Stimulated activated CD4-positive, alpha-beta T cell treated with anti-CD3 and anti-CD28 coated beads, Interleukin-4, amount 100 ng/mL, for 24 hours (primary cell): ENCODE results near the gene MAPK1IP1L.
A peak's percentile ranks its signal among the peaks of the same experiment; 100 is the strongest.
"Not testable (repeated sequence)": the region's sequence is repeated elsewhere in the genome, so short reads cannot be mapped to it uniquely, and the experiment has no call there.

Experiments used
- DNase-seq: peaks from one replicate; pipeline ENCODE4 v3.0.0-alpha.2; 2020

MAPK1IP1L gene

DNA sequence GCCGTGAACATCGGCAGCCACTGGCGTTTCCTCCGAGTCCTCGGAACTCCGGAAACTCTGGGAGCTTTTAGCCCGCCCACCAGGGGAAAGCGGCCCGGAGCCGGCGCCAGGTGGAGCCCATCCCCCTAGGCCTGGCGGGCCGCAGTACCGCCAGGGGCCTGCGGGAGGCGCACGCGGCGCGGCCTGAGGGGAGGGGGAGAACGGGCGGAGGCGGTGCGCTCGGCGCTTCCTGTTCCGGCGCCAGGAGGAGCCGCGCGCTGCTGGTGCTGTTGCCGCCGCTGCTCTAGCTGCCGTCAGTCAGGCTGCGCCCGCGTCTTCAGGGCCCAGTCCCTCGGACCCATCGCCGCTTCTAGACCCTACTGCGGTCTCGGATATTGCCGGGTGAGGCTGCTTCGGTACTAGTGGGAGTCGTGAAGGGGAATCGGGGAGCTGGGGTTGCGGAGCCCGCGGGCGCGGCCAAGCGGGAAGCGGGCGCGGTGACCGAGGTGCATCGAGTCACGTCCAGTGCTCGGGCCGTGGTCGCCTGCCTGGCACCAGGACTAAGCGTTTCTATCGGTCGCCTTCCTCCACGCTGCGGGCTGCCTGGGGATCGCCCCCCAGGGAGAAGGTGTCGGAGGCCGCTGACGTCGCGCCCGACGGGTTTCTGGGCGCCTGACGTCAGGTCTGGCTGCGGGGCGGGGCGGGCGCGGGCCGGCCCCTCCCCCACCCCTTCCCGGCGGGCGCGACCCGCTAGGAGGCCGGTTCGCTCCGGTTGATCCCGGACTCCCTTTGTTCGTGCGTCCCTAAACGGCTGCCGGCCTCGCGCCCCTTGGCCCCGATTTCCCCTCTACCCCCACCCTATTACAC is at the start of gene MAPK1IP1L:
MAPK1IP1L (plus strand) TSS at position 225 of the 846 bp plus-strand sequence. CDS start 10,037 bp downstream, outside the sequence.
- DNase-seq, result peak; percentile 89

DNA sequence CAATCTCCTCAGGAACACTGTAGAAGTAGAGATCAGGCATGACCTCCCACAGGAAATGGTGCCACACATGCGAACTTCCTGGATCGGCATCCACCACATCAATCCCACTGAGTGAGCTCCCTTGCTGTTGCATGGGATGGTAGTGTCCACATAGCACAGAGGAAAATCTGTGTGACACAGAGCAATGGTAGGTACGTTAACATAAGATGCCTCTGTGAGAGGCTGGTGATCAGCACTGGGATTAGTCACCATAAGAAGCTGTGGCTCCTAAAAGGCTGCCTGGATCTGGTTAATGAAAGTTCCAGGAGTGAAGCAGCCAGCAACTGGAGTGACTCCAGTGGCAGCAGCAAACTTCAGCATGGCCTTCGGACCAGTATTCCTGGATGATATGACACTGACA is 46.4 kb upstream of the MAPK1IP1L start:
- no peak for DNase-seq

GRCh38 chr14:55015006-55015405 is 36.4 kb upstream of the MAPK1IP1L start:
- no peak for DNase-seq

- DNase-seq, result no peak
Measured at GRCh38 chr14:55019968-55020554, 31.4 kb upstream of the MAPK1IP1L start.

DNA sequence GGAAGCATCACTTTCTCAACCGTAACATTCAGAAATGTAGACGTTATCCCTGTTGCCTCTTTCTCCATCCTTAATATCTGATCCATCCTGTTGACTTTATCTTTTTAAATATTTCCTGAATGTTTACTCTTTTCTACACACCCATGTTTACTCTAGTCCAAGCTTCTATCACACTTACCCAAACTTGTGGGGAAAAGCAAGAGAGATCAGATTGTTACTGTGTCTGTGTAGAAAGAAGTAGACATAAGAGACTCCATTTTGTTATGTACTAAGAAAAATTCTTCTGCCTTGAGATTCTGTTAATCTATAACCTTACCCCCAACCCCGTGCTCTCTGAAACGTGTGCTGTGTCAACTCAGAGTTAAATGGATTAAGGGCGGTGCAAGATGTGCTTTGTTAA is 27.1 kb upstream of the MAPK1IP1L start:
- not testable (repeated sequence) for DNase-seq

- no peak for DNase-seq
Measured at GRCh38 chr14:55025948-55026347, 25.5 kb upstream of the MAPK1IP1L start.

- no peak for DNase-seq
Measured at GRCh38 chr14:55026441-55026792, 25.0 kb upstream of the MAPK1IP1L start.

DNA sequence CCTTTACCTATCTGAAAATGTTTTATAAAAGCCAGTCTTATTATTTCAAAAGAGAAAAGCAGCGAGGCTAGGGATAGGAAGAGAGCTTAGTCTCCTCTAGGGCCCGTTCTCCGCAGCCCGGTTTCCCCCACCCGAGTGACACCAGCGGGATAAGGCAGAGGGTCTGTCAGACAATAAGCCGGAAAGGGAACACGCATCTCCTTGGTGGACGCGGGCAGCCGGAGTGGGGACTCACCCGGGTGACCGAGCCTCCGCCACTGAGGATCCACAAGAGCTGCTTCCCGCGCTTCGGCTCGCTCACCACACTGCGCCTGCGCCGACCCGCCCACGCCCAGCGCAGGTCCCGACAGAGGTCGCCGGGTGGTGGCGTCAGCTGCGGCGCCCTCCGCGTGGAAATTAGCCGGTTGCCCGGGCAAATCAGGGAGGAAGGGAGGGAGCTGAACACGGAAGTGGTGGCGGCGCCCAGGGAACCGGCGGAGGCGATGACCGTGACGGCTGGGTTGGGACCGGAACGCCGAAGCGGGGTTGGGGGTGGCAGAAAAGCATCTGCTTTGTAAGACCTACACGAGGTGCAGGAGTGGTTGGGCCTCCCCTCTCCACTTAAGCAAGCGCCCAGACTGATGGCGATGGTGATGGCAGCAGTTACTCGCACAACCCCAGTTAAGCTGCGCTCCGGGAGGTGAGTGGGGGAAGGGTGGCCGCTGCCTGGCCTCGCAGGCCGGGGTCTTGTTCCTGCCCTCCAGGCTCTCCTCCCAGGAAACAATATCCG is 24.5 kb upstream of the MAPK1IP1L start, which contains the start of the genes SOCS4 and WDHD1:
SOCS4 (plus strand) TSS at position 444 of the 769 bp plus-strand sequence. CDS start 15,806 bp downstream, outside the sequence.
WDHD1 (minus strand) TSS at position 307 of the 769 bp plus-strand sequence. CDS start 312 bp downstream, outside the sequence.
- DNase-seq, result peak; percentile 98

GRCh38 chr14:55028066-55028465 is 23.4 kb upstream of the MAPK1IP1L start:
- no peak for DNase-seq

DNA sequence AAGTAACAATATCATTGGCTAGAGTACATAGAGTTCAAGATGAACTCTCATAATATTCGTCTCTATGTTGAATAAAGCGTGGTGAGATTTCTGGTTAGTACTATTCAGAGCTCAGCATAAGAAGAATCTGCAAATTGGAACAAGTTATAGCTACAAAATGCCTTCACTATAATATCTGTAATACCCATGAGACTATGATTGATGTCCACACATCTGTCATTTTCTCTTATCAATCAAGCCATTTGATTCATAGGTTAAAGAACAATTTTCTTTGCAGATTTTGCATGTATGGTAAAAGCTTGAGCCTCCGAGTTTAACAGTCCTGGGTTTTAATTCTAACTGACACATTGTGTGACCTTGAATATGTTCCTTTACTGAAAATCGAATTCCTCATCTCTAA is 23.0 kb upstream of the MAPK1IP1L start:
- DNase-seq, result no peak

DNA sequence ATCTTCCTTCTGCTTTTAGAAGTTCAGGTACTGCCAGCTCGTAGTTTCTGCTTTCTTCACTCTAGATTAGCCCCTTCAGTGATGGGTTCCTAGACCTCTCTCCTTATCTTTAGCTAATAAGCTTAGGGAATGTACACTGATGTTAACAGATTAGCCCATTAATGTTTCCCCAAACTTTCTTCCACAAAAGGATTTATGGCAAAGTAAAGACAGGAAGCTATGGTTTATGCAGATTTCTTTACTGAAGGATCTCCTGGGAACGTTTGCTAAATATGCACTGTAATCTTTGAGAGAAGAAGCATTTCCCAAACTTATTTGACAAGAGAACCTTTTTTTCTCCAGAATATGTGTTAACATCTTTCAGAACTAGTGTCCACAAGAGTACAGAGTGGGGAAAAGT is 20.3 kb upstream of the MAPK1IP1L start:
- no peak for DNase-seq

- not testable (repeated sequence) for DNase-seq
Measured at GRCh38 chr14:55037995-55038394, 13.5 kb upstream of the MAPK1IP1L start.

- DNase-seq, result no peak
Measured at GRCh38 chr14:55038708-55039107, 12.7 kb upstream of the MAPK1IP1L start.

GRCh38 chr14:55043528-55043927 is 7.9 kb upstream of the MAPK1IP1L start:
- no peak for DNase-seq

- DNase-seq, result no peak
Measured at GRCh38 chr14:55045087-55045486, 6.4 kb upstream of the MAPK1IP1L start.

- no peak for DNase-seq
Measured at GRCh38 chr14:55047301-55048053, 4.0 kb upstream of the MAPK1IP1L start.

GRCh38 chr14:55048900-55049436 is 2.5 kb upstream of the MAPK1IP1L start:
- no peak for DNase-seq

- no peak for DNase-seq
Measured at GRCh38 chr14:55051165-55051422, 353 bp upstream of the MAPK1IP1L start.

DNA sequence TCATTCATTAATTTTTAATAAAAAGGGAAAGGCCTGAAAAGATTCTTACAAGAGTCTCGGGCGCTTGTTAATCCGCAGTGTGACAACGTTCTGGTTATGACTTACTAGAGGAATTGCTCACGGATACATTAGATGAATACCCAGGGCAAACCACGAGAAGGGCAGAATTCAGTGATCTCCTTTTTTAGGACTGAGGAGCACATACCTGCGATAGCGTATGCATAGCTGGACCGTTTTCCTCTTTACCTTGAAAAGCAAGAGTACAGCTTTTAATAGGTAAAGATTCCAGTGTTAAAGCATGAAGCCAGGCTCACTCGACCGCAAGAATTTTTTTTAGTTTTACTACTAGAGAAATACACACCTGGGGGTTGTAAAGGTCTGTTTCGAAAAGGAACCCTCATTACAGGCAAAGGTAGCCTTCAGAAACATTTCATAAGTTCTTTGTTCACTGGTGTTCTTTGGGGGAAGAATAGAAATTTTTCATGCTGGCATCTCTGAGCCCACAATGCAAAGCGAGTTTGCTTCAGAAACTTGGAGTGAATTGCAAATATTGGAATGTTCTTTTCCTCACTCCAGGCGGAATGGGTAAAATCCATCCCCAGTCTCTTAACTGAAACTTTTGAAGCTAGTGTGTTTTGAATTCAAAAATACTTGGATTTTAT is 953 bp downstream of the MAPK1IP1L start:
- no peak for DNase-seq

- DNase-seq, result no peak
Measured at GRCh38 chr14:55053018-55053417, 1.6 kb downstream of the MAPK1IP1L start.

DNA sequence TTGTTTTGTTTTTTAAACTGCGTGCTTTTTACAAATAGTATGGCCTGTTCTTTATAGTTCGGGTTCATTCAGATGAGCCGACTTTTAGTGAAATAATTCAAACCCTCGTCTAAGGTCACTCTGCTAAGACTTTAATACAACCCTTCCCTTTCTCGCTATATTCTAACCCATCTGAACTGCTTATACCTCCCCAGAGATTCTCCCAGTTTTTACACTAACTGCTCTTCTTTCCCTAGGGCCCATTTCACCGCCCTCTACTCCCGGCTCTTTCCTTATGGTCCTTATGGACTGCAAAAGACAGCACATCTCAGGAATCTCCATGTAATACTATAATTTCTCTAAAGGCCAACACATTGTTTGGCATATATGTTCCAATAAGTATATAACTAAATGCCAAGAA is 2.1 kb downstream of the MAPK1IP1L start:
- DNase-seq, result no peak

DNA sequence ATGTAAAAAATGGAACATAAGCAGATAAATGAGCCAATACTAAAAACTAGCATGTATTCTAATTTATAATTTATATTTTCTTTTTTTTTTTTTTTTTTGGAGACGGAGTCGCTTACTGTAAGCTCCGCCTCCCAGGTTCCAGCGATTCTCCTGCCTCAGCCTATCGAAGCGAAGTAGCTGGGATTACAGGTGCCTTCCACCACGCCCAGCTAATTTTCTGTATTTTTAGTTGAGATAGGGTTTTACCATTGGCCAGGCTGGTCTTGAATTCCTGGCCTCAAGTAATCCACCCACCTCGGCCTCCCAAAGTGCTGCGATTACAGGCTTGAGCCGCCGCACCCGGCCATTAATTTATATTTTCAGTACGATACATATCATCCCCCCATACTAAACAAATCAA is 2.7 kb downstream of the MAPK1IP1L start:
- no peak for DNase-seq
